HG03045 (cell line): ENCODE measurements around the gene KCNJ15.
"Not testable (repeated sequence)": the region's sequence is repeated elsewhere in the genome, so short reads cannot be mapped to it uniquely, and the experiment has no call there.

Source experiments
- ATAC-seq: cut with Tn5 transposase; IDR thresholded peaks from one replicate; pipeline ENCODE4 v1.9.1; 2021; ENCODE audit warnings: mild to moderate bottlenecking, moderate library complexity; ENCODE audit not compliant: unreplicated experiment

The KCNJ15 gene

DNA sequence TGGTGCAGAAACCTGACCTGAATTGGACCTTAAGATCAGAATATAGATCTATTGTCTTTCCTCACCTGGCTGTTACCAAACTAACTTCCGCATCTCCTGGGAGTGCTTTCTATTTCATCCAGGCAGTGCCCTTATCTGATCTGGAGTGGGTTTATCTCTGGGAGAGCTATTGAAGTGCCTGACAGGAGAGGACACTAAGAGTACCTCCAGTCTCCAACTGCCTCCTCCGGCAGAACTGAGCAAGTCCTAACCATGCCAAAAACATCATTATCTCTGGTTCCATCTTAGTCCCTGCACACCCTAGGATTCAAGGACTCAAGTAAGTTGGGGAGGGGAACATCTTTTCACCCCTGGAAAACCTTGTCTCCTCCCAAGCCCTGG, 12.4 kb upstream of the KCNJ15 start:
- no peak for ATAC-seq

DNA sequence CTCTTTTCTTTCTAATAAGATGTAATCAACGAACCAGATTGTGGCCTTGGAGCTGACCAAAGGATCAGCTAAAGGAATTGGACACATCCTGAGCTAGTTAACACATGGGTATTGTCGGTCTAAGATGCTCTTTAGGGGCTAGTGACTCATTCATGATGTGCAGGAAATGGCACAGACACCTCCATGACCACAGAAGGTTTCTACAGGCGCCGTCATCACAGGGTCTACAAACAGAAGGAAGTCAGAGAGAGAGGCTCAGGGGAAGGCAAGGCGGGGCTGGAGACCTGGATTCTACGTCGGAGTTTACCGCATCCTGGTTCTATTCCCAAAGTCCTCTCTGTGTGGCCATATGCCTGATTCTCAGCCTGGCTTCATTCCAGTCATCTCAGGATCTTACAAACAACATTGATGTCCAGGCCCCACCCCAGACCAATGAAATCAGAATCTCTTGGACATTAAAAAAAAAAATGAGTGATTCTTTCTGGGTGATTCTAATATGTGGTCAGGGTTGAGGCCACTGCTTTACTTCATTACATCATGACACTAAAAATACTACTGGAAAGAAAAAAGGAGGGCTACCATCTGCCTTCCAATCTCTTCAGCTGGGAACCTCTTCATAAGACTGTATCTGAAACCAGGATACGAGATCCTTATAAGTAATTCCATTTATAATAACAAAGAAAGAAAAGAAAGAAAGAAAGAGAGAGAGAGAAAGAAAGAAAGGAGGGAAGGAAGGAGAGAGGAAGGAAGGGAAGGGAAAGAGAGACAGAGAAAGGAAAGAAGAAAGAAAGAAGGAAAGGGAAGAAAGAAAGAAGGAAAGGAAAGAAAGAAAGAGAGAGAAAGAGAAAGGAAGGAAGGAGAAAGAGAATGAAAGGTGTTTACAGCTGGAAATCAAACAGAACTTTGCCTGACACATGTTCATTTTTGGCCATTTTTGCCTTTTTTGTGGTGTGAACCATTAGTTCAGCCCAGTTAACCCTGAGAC, 11.6 kb upstream of the KCNJ15 start:
- peak; percentile 73 for ATAC-seq

DNA sequence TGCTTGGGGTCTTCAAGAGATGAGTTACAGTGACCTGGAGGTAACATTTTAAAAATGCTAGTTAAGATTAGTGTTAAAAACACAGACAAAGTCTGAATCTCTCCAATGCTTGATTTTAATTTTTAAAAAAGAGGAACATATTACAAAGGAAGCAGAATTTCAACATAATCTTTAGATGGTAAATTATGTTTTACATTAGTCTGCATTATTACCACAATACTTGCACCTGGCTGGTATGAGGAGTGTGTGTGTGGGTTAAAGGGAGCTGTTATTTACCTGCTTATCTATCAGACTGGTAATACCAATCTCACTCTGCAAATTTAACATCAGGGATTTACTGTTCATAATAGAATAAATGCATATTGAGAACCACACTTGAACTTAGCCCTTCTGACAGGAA, 10.3 kb upstream of the KCNJ15 start:
- no peak for ATAC-seq

DNA sequence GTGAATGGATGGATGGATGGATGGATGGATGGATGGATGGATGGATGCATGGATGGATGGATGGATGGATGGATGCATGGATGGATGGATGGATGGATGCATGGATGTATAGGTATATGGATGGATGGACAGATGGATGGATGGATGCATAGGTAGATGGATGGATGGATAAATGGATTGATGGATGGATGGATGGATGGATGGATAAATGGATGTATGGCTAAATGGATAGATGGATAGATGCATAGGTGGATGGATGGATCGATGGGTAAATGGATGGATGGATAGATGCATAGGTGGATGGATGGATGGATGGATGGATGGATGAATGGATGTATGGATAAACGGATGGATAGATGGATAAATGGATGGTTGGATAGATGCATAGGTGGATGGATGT, 9.7 kb upstream of the KCNJ15 start:
- ATAC-seq: not testable (repeated sequence)

GRCh38 chr21:38247738-38248510, 8.9 kb upstream of the KCNJ15 start:
- no peak for ATAC-seq

DNA sequence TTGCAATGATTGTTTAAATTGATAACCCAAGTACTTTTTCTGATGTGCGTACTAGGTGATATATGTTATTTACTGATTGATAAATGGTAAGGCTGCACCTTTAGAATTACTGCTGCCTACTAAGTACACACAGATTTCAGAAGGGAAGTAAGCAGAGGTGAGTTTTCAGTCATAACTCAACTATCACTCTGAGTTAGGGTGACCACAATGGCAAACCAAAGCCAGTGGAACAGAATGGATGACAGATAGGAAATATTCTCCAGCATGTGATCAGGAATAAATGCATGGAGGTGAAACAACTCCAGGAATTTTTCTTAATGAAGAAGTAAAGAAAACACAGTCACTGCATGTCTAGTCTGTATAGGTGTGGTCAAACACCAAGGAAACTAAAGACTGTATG, 7.5 kb upstream of the KCNJ15 start:
- peak; percentile 62 for ATAC-seq

DNA sequence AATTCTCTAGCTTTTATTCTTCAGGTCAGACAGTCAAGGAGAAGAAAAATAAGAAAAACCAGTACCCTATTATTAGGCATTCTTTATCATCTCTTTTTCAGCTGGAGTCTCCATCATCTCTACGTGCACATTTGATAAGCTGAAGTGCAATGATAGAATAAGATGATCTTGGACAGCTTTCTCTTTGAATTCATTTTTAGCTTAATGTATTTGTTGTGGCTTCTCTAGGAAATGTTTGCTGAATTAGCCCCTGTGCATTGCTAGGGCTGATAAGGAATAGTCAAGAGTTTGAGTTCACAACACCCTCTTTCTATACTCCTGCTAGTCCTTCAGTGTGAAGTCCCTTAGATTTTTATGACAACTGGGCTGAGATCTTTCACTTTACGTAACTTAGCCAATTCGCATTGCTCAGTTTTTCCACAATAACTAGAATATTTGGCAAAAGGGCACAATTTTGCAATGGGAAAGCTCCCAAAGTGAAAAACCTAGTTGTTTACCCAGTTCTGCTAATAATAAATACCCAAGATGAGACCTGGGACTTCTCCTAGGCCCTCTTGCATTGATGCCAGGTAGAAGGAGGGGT, 7.0 kb upstream of the KCNJ15 start:
- no peak for ATAC-seq

- ATAC-seq: no peak
These were observed 5.8 kb upstream of the KCNJ15 start for GRCh38 chr21:38250991-38251418.

DNA sequence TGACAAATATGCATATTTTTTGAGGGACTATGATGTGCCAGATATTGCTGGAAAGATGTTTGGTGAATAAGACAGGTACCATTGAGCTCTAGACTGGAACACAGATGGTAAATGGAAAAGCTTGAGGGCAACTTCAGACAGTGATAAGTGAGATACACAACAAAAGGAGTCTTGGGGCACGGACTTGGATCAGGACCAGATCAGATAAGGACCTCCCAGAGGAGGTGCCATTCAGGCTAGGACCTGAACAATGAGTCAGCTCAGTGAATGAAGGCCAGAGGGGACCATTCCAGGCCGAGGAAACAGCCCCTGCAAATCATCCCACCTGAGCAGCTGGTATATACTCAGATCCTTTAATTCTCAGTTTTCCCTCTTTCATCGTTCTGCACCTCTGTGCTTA, 1.8 kb upstream of the KCNJ15 start:
- ATAC-seq: no peak

DNA sequence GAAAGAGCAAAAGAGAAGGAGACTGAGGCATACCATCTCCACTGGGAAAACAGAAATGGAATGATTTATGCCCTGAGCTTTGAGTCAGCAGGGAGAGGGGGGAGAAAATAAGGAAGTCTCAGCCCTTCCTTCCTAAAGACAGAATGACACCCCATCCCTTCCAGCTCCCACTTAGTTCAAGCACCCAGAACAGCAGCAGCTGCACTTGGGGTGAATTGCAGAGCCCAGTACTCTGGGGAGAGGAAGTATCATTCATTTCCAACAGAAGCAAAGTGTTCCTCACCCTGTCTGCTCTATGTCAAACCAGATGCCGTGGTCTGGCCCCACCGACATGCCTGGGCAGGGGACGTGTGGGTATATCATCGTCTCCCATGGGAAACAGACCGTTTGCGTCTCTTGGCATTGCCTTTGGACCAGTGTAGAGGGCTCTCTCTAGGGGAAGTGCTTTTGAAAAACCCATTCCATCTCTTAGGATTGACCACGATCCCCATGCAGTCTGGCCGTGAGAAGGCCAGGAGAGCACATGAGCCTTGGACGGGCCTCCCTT, 1.1 kb upstream of the KCNJ15 start:
- ATAC-seq: no peak

GRCh38 chr21:38257667-38258066, 876 bp downstream of the KCNJ15 start:
- no peak for ATAC-seq

DNA sequence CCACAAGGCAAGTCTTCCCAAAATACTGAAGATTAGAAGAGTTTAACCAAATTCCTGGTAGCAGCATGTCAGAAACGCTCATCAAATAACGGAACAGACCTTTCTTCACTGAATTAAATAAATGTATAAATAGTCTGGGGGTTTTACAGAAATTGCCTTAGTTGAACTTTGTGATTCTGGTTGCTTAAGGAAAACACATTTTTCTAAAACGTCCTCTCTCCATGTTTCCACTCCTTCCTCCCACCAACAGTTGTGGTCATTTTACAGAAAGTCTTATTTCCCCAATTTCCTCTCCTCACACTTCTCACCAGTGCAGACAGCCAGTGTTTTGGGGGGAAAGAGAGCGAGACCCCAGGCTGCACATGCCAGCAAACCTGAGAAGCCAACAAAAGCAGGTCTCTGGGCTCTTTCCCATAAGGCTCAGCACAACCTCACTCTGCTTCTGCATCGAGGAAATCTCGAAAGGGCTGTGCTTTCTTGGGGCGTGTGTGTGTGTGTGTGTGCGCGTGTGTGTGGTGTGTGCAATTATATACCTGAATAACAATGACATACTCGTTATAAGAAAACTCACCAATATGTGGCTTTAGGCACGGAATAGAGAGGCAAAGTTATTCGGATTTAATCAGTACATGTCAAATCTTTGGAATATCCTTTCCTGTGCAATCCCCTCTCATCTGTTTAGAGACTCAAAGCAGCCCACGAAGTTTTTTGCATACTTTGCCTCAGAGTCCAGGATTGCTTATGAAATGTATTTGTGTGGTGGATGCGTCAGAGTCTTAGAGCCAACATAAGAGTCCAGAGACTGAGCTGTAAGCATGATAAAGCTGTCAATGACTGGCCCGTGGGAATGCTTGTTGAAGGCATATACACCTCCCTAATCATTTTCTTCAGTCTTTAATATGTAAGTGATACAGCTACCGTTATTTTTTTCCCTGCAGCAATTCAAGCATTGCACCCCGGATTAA, 2.0 kb downstream of the KCNJ15 start:
- ATAC-seq: no peak

GRCh38 chr21:38259665-38260064, 2.9 kb downstream of the KCNJ15 start:
- no peak for ATAC-seq

DNA sequence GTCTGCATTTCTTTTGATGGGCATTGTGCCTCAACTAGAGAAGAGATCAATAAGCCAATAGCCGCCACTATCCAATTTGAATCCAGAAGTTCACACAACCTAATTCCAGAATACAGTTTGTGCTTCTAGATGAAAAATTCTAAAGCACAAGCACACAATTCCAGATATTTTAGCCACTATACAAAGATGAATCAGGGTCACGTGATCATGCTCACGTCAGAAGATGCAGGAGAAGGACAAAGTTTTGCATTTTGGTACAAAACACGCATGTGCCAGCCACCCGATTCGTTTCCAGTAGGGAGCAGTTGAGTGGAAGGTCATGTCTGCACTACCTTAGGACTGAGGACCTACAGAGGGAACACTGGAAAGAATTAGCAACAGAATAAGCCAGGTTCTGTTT, 3.6 kb downstream of the KCNJ15 start:
- no peak for ATAC-seq

DNA sequence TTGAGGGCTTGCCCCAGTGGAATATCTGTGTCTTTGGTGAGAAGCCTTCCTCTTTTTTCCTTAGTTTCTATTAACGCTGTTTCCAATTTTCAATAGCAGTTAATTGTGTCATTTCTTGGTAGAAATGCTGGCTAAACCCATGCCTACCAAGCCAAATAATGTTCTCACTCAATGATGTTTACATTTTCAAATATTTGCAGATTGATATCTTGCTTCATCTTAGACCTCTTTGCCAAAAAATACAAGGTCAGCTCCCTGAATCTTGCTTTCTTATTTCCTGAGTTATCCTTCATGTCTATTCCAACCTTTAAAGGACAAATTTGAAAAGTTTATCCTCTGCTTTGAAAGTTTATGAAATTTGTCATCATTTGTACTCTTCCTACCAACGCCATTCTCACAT, 5.1 kb downstream of the KCNJ15 start:
- no peak for ATAC-seq

- no peak for ATAC-seq
These were observed 6.7 kb downstream of the KCNJ15 start for GRCh38 chr21:38263493-38263892.

- no peak for ATAC-seq
These were observed 7.8 kb downstream of the KCNJ15 start for GRCh38 chr21:38264571-38264970.

GRCh38 chr21:38265166-38265565, 8.4 kb downstream of the KCNJ15 start:
- ATAC-seq: no peak

GRCh38 chr21:38266732-38267131, 9.9 kb downstream of the KCNJ15 start:
- ATAC-seq: no peak

- no peak for ATAC-seq
These were observed 10.5 kb downstream of the KCNJ15 start for GRCh38 chr21:38267136-38267755.
